Fibroblast of pulmonary artery (primary cell): ENCODE measurements around the gene ANKRD28.
"Not testable (repeated sequence)": the region's sequence is repeated elsewhere in the genome, so short reads cannot be mapped to it uniquely, and the experiment has no call there.

Experiments
- DNase-seq: peaks from one replicate; pipeline ENCODE4 v3.0.0-alpha.2; 2010; ENCODE audit warnings: low read depth
- H3K4me3 ChIP-seq: replicated peaks from 2 replicates; pipeline ENCODE4 v1.5.1; 2011; ENCODE audit warnings: low read depth, mild to moderate bottlenecking, control low read depth, low read length, moderate library complexity
- TF ChIP-seq, protein P1 (sequence below): IDR thresholded peaks from 2 replicates; pipeline ENCODE4 v1.5.1; 2011; ENCODE audit warnings: mild to moderate bottlenecking, control low read depth, low read length, inconsistent platforms; ENCODE audit errors: missing control alignments

The ANKRD28 gene

DNA sequence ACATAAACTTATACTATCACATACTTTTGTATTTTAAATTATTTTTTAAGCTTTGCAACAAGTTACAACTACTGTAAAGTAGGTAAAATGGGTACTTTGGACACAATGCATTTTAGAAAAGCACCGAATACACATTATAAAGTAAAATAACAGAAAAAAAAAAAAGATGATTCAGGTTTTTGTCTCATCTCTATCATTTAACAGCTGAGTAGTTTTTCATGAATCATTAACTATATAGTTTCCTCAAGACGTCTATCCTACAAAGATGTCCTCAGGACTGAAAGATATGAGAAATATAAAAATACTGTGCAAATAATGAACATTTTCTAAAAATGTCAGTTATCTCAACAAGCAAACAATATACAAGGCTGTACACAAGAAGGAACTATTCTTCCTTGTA lies 46.9 kb downstream of the ANKRD28 start:
- TF ChIP-seq, protein P1, sequence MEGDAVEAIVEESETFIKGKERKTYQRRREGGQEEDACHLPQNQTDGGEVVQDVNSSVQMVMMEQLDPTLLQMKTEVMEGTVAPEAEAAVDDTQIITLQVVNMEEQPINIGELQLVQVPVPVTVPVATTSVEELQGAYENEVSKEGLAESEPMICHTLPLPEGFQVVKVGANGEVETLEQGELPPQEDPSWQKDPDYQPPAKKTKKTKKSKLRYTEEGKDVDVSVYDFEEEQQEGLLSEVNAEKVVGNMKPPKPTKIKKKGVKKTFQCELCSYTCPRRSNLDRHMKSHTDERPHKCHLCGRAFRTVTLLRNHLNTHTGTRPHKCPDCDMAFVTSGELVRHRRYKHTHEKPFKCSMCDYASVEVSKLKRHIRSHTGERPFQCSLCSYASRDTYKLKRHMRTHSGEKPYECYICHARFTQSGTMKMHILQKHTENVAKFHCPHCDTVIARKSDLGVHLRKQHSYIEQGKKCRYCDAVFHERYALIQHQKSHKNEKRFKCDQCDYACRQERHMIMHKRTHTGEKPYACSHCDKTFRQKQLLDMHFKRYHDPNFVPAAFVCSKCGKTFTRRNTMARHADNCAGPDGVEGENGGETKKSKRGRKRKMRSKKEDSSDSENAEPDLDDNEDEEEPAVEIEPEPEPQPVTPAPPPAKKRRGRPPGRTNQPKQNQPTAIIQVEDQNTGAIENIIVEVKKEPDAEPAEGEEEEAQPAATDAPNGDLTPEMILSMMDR = no peak
- H3K4me3 ChIP-seq = no peak overlapping the region
- DNase-seq = no peak

DNA sequence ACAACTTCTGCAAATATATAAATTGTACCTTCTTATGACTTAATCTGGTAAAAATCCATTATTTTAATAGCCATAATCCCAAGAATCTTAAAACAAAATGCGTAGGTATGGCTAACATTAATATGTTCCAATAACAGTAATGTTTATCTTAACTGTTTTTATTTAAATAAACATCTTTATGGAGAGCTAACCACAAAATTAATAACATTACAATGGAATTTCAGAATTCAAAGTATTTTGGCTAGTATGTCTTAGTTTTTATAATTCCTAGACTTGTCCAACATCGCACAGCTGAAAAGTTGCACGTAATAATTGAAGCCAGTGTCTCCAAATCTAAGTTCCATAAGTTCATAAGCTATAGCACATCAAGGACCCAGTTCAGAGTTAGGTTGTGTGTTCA lies 47.6 kb downstream of the ANKRD28 start:
- TF ChIP-seq, protein P1 = no peak
- DNase-seq = no peak
- no peak overlapping the region for H3K4me3 ChIP-seq

DNA sequence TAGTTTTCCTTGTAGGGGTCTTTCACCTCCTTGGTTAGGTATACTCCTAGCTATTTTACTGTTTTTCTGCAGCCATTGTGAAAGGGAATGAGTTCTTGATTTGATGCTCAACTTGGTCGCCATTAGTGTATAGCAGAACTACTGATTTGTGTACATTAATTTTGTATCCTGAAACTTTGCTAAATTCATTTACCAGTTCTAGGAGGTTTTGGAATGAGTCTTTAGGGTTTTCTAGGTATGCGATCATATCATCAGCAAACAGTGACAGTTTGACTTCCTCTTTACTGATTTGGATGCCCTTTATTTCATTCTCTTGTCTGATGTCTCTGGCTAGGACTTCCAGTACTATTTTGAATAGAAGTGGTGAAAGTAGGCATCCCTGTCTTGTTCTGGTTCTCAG lies 51.9 kb downstream of the ANKRD28 start:
- DNase-seq, H3K4me3 ChIP-seq: not testable (repeated sequence)

DNA sequence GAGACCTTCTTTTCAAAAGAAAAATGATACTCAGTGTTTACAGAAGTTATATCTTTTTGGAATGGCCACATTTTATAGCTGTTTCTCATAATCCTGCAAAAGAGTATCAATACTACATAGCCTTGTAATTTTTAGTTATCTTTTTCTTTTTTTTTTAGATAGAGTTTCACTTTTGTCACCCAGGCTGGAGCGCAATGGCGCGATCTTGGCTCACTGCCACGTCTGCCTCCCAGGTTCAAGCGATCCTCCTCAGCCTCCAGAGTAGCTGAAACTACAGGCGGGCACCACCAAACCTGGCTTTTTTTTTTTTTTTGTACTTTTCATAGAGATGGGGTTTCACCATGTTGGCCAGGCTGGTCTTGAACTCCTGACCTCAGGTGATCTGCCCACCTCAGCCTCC lies 53.6 kb downstream of the ANKRD28 start:
- DNase-seq = no peak
- TF ChIP-seq, protein P1 = no peak

DNA sequence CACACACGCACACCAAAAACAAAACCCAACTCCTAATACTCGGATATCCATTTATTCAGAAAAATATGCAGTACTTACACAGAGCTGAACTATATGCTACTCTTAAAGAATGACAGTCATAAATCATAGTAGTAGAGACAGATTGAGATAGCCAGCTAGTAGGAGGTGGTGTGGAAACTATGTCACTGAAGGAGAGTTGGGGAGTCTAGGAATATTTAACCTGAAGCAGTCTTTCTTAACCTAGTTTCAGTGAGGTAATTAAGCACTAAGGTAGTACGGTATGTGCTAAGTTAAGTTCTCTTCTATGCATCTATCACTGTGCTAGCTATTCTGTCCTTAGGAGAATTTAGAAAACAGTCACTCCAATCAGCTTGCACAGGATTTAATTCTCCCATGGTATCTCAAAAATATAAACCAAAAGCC lies 54.2 kb downstream of the ANKRD28 start:
- H3K4me3 ChIP-seq = no peak overlapping the region
- TF ChIP-seq, protein P1 = no peak
- DNase-seq = no peak

More for the DNA sequence above, 53.6 kb downstream of the ANKRD28 start:
- no peak overlapping the region for H3K4me3 ChIP-seq

DNA sequence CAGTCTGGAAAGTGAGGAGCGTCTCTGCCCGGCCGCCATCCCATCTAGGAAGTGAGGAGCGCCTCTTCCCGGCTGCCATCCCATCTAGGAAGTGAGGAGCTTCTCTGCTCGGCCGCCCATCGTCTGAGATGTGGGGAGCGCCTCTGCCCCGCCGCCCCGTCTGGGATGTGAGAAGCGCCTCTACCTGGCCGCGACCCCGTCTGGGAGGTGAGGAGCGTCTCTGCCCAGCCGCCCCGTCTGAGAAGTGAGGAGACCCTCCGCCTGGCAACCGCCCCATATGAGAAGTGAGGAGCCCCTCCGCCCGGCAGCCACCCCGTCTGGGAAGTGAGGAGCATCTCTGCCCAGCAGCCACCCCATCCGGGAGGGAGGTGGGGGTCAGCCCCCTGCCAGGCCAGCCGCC lies 55.5 kb downstream of the ANKRD28 start:
- H3K4me3 ChIP-seq, DNase-seq: not testable (repeated sequence)

DNA sequence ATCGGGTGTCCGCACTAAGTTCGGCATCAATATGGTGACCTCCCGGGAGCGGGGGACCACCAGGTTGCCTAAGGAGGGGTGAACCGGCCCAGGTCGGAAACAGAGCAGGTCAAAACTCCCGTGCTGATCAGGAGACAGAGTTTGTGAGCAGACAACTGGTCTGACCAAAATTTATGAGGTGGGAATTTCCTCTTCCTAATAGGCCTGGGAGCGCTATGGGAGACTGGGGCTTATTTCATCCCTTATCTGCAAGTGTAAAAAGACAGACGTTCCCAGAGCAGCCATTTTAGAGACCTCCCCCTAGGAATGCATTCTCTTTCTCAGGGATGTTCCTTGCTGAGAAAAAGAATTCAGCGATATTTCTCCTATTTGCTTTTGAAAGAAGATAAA lies 59.2 kb downstream of the ANKRD28 start:
- not testable (repeated sequence) for H3K4me3 ChIP-seq, DNase-seq

DNA sequence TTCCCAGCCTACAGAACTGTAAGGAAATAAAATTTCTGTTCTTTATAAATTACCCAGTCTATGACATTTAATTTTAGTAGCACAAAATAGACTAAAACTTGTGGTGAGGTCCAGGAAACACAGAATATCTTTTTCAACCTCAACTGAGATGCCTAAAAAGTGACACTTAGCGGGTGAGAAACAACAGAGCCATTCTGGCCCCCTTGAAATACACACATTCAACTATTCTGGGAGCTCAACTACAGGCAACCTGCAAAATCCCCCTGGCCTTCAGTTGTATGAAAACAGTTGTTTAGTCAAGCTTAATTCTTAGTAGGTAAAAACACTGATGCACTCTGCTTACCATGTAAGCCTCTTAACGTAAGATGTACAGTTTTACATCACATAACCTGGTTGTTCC lies 66.8 kb downstream of the ANKRD28 start:
- no peak overlapping the region for H3K4me3 ChIP-seq
- TF ChIP-seq, protein P1 = no peak

DNA sequence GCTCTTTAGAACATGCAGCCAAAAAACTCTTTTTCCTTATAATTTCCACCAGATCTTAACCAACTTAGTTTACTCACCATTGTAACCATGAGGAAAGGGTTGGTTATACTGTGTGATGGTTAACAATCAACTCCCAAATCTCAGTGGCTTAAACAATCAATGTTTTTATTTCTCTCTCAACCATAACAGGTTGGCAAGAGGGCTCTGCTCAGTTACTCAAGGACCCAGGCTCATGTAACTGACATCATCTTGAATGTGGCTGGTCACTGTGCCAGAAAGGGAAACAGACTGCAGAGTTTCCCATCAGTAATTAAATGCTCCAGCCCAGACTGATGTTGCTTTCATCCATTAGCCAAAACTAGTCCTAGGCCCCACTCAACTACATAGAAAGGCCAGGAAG lies 69.0 kb downstream of the ANKRD28 start:
- TF ChIP-seq, protein P1 = no peak
- DNase-seq = no peak
- H3K4me3 ChIP-seq = no peak overlapping the region

More for the DNA sequence above, 66.8 kb downstream of the ANKRD28 start:
- no peak for DNase-seq
